ENCODE data around the gene PPP1R13B.

- TF ChIP-seq GATA2 (IDR thresholded peaks at IDR 0.05; ENCODE audit: low read depth, low read length) (no peak), GATA3 (IDR thresholded peaks at IDR 0.05; ENCODE audit: low read depth, low read length) (no peak)
Measured at GRCh38 chr14:103870144-103870876, 22.9 kb upstream of the PPP1R13B start.

All from SH-SY5Y (cell line).